ENCODE results near the gene ELMO1. TPM values are rescaled to one million over a fixed set of nuclear protein-coding genes. Genes with fewer than 3 reads are reported as not detected.
A peak's percentile ranks its signal among the peaks of the same experiment; 100 is the strongest.

ELMO1 gene, protein sequence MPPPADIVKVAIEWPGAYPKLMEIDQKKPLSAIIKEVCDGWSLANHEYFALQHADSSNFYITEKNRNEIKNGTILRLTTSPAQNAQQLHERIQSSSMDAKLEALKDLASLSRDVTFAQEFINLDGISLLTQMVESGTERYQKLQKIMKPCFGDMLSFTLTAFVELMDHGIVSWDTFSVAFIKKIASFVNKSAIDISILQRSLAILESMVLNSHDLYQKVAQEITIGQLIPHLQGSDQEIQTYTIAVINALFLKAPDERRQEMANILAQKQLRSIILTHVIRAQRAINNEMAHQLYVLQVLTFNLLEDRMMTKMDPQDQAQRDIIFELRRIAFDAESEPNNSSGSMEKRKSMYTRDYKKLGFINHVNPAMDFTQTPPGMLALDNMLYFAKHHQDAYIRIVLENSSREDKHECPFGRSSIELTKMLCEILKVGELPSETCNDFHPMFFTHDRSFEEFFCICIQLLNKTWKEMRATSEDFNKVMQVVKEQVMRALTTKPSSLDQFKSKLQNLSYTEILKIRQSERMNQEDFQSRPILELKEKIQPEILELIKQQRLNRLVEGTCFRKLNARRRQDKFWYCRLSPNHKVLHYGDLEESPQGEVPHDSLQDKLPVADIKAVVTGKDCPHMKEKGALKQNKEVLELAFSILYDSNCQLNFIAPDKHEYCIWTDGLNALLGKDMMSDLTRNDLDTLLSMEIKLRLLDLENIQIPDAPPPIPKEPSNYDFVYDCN
- 10 to 100 TPM; 32.2 to 46.7 TPM for total RNA-seq
- long read RNA-seq, donor 1, full-length matches to known transcripts = 1 of 10 reads
- long read RNA-seq, donor 1, partial matches to known transcripts = 2 of 10 reads
- long read RNA-seq, donor 1, other reads (novel, unspliced or antisense) = 7 of 10 reads
- long read RNA-seq, donor 2, full-length matches to known transcripts = 4 of 22 reads
- long read RNA-seq, donor 2, partial matches to known transcripts = 10 of 22 reads
- long read RNA-seq, donor 2, other reads (novel, unspliced or antisense) = 8 of 22 reads

DNA sequence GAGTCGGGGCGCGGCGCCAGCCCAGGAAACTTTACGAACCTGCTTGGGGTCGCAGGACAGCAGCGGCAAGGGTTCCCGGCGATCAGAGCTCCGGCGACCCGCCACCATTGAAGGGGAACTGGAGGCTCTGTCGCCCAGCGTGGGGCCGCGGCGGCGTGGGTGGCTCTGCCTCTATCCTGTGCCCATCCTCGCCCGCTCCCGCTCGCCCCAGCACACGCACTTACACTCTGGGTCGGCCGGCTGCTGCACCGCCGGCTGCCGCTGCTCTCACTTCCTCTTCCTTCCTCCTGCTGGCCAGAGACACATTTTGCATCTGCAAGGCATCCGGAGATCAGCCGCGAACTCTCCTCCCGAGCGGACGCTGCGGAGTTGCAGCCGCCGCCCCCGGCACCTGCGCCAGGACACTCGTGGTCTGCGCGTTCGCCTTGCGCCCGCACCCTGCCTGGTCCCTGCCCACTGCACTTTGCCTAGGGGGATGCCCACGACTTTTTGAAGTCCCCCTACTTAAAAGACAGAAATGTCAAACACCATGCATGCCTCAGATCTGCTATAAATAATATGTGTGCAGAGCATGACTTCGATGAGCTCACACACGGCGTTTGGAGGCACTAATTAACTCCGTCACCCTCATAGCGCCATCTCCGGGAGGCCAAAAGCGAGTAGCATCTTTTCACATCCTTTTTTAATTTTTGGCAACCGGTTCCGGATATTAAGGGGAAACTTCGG, at the start of gene ELMO1:
Gene ELMO1, minus strand, starts transcription at position 229 of the 726 bp plus-strand sequence. CDS start 106,174 bp downstream, outside the sequence.
- DNase-seq (ENCODE audit: low spot score) = peak; percentile 94
- intact Hi-C loops (cut with DNase I) = loop anchor here in 1 of 2 donors (10.0 kb wide), 1 partner anchor 766 kb away; no protein-coding TSS in a partner anchor

DNA sequence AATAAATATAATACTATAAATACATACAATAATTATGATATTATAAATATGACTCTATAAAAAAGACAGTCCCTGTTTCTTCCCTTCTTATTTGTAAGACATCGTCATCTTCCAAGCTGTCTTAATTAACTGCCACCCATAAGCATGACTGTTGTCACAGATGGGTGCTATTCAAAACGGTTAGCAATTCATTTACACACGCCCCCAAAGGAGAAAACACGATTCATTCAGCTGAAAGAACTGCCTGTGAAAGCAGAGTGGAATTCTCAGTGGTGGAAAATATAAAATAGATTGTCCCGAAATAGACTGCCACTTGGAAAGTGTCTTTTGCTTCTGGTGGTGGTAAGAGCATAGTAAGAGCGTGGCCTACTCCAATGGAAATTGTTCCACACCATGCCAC, 48.9 kb upstream of the ELMO1 start:
- DNase-seq (ENCODE audit: low spot score) = no peak

DNA sequence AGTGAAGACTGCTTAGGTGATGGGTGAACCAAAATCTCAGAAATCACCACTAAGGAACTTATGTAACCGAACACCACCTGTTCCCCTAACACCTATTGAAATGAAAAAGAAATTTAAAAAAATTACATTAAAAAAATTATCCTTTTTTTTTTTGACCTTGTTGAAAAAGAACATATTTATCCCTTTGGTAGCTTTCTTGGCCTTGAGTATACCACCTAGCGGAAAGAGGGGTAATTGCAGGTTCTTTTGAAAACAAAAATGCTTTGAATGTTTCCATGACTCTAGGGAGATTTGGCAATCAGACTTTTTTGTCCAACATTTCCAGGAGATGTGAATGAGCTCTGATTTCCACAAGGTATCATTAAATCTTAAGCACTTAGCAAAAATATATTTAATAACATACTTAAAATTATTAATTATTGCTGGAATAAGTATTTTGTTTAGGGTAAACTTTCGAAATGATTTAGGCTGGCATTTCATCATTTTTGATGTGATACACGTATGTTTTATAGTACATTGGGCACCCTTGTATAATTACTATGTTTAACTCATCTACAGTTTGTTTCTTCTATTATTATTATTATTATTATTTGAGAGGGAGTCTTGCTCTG, 47.0 kb upstream of the ELMO1 start:
- DNase-seq (ENCODE audit: low spot score) = no peak
- intact Hi-C loops (cut with DNase I) = loop anchor here (10.0 kb wide), 2 partner anchors 261 to 291 kb away; no protein-coding TSS in a partner anchor

More for the DNA sequence above, 48.9 kb upstream of the ELMO1 start:
- intact Hi-C loops (cut with DNase I) = loop anchor here (10.0 kb wide), 2 partner anchors 263 to 293 kb away; no protein-coding TSS in a partner anchor

DNA sequence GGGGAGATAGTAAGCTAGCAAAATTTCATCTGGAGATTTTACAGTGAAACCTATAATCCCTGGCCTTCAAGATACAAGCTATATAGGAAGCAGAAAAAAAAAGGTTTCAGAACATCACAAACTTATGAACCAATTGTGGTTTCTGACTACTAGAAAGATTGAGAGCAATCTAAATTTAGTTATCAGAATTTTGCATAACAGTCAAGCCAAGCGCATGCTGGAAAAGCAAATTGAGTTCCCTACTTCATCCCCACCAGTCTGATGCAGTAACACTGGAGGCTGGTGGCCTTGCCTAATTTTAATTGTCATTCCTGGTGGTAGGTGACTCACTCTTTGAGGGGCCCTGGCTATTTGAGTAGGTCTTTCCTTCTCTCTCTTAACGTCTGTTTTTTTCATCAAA, 46.3 kb upstream of the ELMO1 start:
- intact Hi-C loops (cut with DNase I) = loop anchor here (10.0 kb wide), 2 partner anchors 260 to 290 kb away; no protein-coding TSS in a partner anchor

DNA sequence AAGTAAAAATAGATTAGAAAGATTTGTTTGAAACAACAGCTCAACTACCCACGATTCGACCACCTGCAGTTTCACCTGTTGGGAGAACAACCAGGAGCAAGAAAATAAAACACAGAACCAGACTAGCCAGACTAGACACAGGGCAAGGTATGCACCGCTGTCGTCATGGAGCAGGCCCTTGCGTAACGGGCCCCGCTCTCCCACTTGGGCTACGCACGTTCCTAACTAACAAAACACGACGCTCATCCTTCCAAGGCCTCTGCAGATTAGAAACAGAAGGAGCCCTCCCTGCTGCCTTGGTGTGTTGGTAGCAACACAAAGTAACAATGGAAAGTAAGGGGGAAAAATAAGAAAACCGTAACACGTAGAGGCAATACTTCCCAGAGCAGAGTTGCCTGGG, 45.1 kb upstream of the ELMO1 start:
- intact Hi-C loops (cut with DNase I) = loop anchor here (10.0 kb wide), 2 partner anchors 259 to 289 kb away; no protein-coding TSS in a partner anchor
- DNase-seq (ENCODE audit: low spot score) = no peak

More for the DNA sequence above, 46.3 kb upstream of the ELMO1 start:
- DNase-seq (ENCODE audit: low spot score) = no peak

DNA sequence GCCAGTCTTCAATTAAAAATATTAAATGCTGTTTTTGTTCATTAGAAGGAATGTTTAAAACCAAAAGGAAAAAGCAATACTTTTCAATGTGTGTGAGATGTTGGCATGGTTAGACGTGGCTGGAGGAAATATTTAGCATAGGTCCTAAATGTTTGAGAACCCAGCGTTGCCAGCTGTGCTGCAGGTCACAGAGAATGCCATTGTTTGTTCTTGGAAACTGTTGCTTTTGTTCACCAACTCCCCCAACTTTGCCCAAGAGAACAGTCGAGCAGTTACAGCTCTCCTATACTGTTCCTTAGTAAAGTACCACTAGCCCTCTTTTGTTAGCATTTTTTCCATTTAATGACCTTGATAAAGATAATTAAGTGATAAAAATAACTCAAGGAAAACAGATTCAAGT, 44.5 kb upstream of the ELMO1 start:
- DNase-seq (ENCODE audit: low spot score) = no peak

DNA sequence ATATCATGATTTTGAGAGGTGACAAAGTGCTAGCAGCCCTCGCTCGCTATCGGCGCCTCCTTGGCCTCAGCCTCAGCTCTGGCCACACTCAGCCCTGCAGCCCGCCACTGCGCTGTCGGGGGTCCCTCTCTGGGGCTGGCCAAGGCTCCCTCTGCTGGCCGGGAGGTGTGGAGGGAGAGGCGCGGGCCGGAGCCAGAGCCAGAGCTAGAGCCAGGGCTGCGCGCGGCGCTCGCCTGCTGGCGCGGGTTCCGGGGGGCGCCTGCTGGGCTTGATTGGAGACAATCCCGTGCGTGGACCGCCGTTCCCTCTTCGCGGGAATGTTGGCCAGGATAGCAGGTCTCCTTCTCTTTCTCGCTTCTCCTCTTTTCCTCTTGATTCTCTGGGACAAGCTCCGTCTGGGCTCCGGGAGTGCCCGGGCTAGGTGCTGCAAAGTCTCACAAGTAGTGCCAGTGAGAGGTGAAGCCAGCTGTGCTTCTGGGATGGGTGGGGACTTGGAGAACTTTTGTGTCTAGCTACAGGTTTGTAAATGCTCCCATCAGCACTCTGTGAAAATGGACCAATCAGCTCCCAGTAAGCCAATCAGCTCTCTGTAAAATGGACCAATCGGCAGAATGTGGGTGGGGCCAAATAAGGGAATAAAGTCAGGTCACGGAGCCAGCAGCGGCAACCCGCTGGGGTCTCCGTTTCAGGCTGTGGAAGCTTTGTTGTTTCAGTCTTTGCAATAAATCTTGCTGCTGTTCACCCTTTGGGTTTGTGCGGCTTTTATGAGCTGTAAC, 43.4 kb upstream of the ELMO1 start:
- intact Hi-C loops (cut with DNase I) = loop anchor here (10.0 kb wide), 2 partner anchors 257 to 287 kb away; no protein-coding TSS in a partner anchor
- DNase-seq (ENCODE audit: low spot score) = no peak

More for the DNA sequence above, 44.5 kb upstream of the ELMO1 start:
- intact Hi-C loops (cut with DNase I) = loop anchor here (10.0 kb wide), 2 partner anchors 258 to 288 kb away; no protein-coding TSS in a partner anchor

DNA sequence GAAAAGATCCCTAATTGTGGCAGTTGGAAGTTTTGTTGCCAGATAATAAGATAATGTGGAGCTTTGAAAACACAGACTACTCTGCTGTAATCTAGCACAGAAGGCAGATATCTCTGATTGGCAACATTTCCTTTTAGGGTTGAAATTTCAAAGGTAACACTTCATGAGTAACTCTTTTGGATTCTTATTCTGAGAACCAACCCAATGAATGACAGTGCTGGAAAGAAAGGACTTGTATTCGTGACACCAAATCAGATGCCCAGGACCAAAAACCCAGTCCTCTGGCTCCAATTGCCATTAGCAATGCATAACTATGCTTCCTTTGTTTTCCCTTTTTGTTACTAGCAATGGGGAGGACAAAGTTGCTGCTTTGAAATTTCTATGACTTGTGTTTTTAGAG, 41.0 kb upstream of the ELMO1 start:
- intact Hi-C loops (cut with DNase I) = loop anchor here (10.0 kb wide), 2 partner anchors 255 to 285 kb away; no protein-coding TSS in a partner anchor
- no peak for DNase-seq (ENCODE audit: low spot score)

DNA sequence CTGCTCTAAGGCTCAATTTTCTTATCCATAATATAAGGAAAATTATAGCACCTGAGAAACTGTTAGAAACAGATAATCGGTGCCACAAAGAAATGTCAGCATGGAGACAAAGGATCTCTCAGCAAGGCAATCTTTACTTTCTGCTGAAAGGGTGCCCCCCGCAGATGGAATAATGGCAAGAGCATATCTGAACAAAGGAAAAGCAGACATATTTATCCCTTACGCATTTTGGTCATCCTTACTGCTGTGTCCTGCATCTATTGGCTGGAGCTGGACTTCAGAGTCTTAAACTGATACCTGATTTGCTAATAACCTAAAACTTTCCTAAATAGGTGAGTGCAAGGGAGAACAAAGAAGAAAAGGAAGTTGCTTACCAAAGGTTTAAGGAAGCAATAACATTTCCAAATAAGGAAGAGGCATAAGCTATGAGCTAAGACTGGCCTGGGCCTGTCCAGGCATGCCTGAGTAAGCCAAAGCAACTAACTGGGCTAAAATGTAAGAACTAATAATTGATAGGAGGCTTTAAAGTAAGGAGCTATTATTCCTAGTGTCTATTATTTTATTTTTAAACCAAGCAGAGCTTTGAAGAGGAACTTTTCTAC, 39.6 kb upstream of the ELMO1 start:
- intact Hi-C loops (cut with DNase I) = no loop called here
- no peak for DNase-seq (ENCODE audit: low spot score)

DNA sequence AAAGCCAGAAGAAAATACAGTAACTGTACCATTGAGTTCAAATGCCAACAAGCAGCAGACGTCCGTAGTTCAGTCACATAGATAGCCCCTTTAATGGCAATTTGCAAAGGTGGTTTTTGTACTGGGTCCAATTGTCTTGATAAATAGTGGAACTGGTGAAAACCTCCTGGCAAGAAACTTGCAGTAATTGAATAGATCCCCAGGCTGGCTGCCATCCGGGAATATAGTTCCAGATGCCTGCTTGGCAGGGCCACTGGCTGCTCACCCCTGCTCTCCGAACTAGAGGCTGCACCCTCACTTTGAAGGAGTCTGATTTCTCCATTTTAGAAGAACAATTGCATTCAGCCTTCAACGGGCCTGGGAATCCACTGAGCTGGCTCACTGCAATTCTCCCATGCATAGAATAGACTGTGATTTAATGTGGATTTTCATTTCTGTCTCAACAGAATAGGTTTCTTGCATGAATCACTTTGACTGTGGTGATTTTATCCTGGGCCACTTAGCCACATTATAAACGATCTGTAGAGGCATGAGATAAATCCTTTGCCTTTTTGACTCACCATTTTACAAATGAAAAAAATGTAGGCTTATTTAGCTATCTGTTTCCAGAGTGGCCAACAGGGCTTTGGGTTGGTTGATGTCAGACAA, 35.9 kb upstream of the ELMO1 start:
- intact Hi-C loops (cut with DNase I) = no loop called here
- DNase-seq (ENCODE audit: low spot score) = no peak

DNA sequence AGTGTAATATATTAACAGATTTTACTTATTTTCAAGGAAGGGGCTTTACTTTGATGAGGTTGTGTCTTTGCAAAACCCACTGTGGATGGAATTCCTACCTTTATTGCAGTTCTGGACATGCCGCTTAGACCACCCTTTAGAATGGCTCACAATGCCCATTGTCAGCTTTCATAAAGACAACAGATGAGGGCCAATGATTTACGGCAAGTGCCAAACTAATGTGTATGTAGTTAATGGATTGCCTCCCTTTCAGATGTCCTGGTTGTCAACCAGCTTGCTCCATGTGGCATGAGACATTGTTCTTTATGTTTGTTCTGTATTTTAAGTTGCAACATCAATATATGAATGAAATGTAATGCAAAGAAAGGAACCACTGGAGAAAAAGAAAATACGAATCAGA, 35.0 kb upstream of the ELMO1 start:
- no peak for DNase-seq (ENCODE audit: low spot score)
- intact Hi-C loops (cut with DNase I) = no loop called here

DNA sequence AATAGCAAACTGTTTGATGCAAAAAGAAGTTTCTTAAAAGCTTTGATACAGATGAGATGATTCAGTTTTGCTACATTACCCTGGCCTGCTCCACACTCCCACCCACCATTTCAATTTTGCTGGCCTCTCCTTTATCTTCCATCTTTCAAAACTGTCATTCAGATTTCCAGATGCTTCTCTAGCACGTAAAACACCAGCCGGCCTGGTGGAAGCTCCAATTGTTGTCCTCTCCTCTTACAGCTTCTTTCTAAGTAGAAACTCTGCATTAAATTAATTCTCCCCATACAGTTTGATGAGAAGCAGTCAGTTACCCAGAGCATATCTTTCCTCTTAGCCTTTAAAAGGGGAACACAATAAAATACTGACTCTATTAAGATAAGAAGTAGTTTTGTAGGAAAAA, 34.3 kb upstream of the ELMO1 start:
- DNase-seq (ENCODE audit: low spot score) = no peak
- intact Hi-C loops (cut with DNase I) = no loop called here

DNA sequence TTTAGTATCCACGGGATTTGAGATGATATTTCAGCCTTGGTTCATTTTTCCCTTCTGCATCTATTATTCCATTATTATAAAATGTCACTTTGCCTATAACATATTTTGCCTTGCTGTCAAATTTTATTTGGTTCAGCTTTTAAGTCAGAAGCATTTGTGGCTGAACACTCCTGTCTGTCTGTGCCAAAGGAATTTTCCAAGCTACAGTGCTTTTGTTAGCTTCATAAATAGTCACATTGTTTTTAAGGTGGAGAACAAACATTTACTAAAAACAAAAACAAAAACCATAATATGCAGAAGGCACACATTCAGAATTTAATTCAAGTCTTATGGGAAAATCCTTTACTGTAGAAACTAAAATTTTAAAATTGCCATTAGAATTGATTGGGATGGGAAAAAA, 33.8 kb upstream of the ELMO1 start:
- intact Hi-C loops (cut with DNase I) = no loop called here
- DNase-seq (ENCODE audit: low spot score) = no peak

DNA sequence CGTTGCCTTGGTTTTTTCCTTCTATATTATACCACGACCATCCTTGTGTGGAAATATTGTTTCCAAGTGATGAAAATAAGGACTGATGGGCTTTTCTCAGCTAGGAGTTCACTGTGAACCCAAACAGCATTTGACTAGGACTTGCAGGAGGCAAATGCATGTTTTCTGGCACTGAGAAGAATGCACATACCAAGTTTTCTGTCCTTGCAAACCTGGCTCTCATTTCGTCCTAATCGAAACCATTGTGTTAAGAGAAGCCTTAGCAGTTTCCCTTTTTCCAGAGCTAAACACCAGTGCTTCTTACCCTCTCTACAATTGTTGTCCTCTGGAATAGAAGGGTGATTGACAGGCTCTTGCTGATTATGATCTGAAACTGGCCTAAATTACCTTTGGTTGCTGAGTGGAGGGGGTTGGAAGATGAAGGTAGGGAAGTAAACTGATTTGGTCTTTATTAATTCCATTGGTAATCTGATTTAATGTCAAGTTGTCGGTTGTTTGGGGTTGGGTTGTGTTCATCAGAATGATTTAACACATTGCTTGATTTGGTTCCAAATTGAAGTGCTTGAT, 33.1 kb upstream of the ELMO1 start:
- intact Hi-C loops (cut with DNase I) = no loop called here
- DNase-seq (ENCODE audit: low spot score) = no peak

DNA sequence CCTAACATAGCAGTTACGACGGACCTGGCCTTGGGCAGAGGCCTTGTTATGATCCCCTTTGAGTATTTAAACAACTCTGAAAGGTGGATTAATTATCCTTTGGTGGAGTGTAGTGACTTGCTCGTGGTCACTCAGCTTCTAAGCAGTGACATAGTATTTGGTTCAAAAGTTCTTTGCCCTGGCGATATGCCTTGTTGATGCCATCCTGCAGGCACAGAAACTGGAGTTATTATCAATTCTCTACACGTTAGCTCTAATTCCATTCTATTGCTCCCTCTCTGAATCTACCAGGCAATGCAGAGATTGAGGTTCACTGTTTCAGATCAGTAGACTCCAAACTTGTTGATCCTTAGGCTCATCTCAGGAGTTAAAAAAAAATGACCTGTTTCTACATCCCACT, 32.5 kb upstream of the ELMO1 start:
- intact Hi-C loops (cut with DNase I) = no loop called here
- DNase-seq (ENCODE audit: low spot score) = no peak
